ENCODE results near the gene CBFA2T3.
"Not testable (repeated sequence)": the region's sequence is repeated elsewhere in the genome, so short reads cannot be mapped to it uniquely, and the experiment has no call there.

Gene CBFA2T3

DNA sequence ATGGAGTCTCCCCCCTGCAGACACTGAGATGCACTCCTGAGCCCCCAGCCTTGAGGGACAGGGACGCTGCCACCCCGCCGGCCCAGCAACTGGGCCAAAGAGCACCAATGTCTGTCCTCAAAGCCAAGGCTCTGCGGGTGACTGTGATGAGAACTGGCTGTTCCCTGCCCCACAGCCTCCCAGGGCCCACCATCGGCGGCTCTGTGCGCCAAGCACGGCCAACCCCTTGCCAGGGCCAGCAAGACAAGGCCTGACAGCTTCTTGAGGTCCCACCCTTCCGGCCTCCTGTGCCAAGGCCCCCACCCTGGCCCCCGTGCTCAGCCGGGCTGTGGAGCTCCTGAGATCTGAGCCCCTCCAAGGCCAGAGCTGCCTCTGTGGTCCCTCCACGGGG, 76.3 kb downstream of the CBFA2T3 start:
- DNase-seq (ENCODE audit: low spot score) = no peak
- TF ChIP-seq, protein P1, sequence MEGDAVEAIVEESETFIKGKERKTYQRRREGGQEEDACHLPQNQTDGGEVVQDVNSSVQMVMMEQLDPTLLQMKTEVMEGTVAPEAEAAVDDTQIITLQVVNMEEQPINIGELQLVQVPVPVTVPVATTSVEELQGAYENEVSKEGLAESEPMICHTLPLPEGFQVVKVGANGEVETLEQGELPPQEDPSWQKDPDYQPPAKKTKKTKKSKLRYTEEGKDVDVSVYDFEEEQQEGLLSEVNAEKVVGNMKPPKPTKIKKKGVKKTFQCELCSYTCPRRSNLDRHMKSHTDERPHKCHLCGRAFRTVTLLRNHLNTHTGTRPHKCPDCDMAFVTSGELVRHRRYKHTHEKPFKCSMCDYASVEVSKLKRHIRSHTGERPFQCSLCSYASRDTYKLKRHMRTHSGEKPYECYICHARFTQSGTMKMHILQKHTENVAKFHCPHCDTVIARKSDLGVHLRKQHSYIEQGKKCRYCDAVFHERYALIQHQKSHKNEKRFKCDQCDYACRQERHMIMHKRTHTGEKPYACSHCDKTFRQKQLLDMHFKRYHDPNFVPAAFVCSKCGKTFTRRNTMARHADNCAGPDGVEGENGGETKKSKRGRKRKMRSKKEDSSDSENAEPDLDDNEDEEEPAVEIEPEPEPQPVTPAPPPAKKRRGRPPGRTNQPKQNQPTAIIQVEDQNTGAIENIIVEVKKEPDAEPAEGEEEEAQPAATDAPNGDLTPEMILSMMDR (IDR thresholded peaks at IDR 0.05) = no peak
- H3K4me3 ChIP-seq = no peak overlapping the region
- no peak overlapping the region for H3K27ac ChIP-seq

- TF ChIP-seq, protein P1 (IDR thresholded peaks at IDR 0.05) = no peak
- DNase-seq (ENCODE audit: low spot score) = no peak
- no peak overlapping the region for H3K27ac ChIP-seq
- no peak overlapping the region for H3K4me3 ChIP-seq
These were observed 76.9 kb downstream of the CBFA2T3 start for GRCh38 chr16:88899901-88900661.

- H3K27ac ChIP-seq = no peak overlapping the region
- H3K4me3 ChIP-seq = no peak overlapping the region
- DNase-seq (ENCODE audit: low spot score) = no peak
- TF ChIP-seq, protein P1 (IDR thresholded peaks at IDR 0.05) = no peak
These were observed 79.1 kb downstream of the CBFA2T3 start for GRCh38 chr16:88897696-88898425.

DNA sequence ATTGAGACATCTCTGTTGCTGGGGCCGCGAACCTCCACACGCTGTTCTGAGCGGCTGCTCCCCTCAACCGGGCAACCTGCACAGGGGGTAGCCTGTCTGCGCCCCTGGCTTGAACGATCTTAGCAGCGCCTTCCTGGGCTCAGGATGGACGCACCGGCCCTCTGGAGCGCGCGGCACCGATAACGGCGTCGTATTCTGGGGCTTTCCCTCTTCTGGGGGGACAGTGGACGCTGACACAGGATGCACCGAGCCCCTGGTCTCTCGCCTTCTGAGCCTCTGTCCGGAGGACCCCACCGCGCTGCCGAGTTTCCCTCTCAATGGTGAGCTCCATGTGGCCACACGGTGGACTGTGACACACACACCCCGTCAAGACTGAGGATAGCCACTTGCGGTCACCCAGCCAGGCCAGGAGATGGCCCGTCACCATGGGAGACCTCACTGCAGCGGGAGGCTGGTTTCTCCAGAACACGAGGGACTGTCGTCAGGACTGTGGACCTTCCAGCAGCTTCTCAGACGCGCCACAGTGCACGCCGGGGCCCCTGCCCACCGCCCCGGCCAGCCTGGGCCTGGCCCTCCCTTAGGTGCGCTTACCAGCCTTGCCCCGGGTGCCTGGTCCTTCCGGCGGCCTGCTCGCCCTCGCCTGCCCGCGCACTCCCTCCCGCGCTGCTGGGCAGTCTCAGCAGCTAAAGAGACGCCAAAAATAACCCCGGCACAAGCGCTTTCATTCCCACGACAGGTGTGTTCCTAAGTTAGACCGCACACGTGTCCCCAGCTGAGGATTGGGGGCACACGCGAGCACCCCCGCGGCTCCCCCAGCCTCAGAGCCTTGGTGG, 80.6 kb downstream of the CBFA2T3 start:
- TF ChIP-seq, protein P1 (IDR thresholded peaks at IDR 0.05) = no peak
- Histone ChIP-seq H3K4me3 (no peak overlapping the region), H3K27ac (no peak overlapping the region)
- no peak for DNase-seq (ENCODE audit: low spot score)

DNA sequence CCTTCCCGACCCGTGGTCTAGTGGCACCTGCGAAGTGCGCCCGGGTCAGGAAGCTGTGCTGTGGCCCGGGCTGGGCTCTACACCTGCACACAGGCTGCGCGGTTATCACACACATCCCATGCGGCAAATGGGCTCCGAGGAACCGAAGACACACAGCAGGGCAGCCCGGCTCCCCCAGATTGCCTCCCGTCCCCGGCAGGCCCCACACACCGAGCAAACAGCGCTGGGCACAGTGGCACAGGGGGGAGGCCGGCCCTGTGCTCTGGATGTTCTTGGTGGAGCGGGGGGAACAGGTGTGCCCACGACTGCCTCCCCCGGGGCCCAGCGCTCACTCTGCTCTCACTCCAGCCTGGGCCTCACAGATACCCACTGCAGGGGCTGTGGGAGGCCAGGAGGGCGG, 81.7 kb downstream of the CBFA2T3 start:
- no peak overlapping the region for H3K4me3 ChIP-seq
- no peak overlapping the region for H3K27ac ChIP-seq
- DNase-seq (ENCODE audit: low spot score) = no peak
- TF ChIP-seq, protein P1 (IDR thresholded peaks at IDR 0.05) = no peak

GRCh38 chr16:88894681-88895300, 82.2 kb downstream of the CBFA2T3 start:
- Histone ChIP-seq H3K27ac (no peak overlapping the region), H3K4me3 (no peak overlapping the region)
- TF ChIP-seq, protein P1 (IDR thresholded peaks at IDR 0.05) = no peak
- DNase-seq (ENCODE audit: low spot score) = no peak

DNA sequence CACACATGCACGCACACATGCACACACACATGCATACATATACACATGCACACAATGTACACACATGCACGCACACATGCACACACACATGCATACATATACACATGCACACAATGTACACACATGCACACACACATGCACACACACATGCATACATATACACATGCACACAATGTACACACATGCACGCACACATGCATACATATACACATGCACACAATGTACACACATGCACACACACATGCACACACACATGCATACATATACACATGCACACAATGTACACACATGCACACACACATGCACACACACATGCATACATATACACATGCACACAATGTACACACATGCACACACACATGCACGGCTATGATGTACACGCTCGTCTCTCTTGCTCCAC, 82.7 kb downstream of the CBFA2T3 start:
- H3K4me3 ChIP-seq; DNase-seq (ENCODE audit: low spot score); H3K27ac ChIP-seq: not testable (repeated sequence)
